ENCODE results near the gene COL25A1. TPM values are rescaled to one million over a fixed set of nuclear protein-coding genes. Genes with fewer than 3 reads are reported as not detected.

Gene COL25A1
- total RNA-seq, 1 experiment from 2014 or later: 0.42 TPM

GRCh38 chr4:108902769-108903168, 399.7 kb downstream of the COL25A1 start:
- Histone ChIP-seq H3K36me3 (no peaks in the 10 kb centered on the region), H3K27ac (no peak overlapping the region)

GRCh38 chr4:108901291-108901690, 401.2 kb downstream of the COL25A1 start:
- Histone ChIP-seq H3K36me3 (no peaks in the 10 kb centered on the region), H3K9me3 (replicated peaks) (no peaks in the 10 kb centered on the region), H3K4me3 (no peak overlapping the region), H3K27me3 (replicated peaks) (no peaks in the 10 kb centered on the region), H3K27ac (no peak overlapping the region), H3K4me1 (replicated peaks) (peaks cover 10% of the 10 kb centered on the region)
- DNase-seq (ENCODE audit: low read depth in 1 of 2, low spot score in 2 of 2): no peak

More at GRCh38 chr4:108902769-108903168, 399.7 kb downstream of the COL25A1 start:
- H3K4me3 ChIP-seq: no peak overlapping the region
- H3K9me3 ChIP-seq (replicated peaks): no peaks in the 10 kb centered on the region
- no peaks in the 10 kb centered on the region for H3K27me3 ChIP-seq (replicated peaks)
- no peak for DNase-seq (ENCODE audit: low read depth in 1 of 2, low spot score in 2 of 2)
- H3K4me1 ChIP-seq (replicated peaks): peaks cover 10% of the 10 kb centered on the region

GRCh38 chr4:108900018-108900580, 402.4 kb downstream of the COL25A1 start:
- Histone ChIP-seq H3K4me3 (no peak overlapping the region), H3K27ac (no peak overlapping the region), H3K27me3 (replicated peaks) (no peaks in the 10 kb centered on the region), H3K9me3 (replicated peaks) (no peaks in the 10 kb centered on the region), H3K36me3 (no peaks in the 10 kb centered on the region), H3K4me1 (replicated peaks) (peaks cover 10% of the 10 kb centered on the region)
- no peak for DNase-seq (ENCODE audit: low read depth in 1 of 2, low spot score in 2 of 2)

GRCh38 chr4:108893468-108893867, 409.0 kb downstream of the COL25A1 start:
- Histone ChIP-seq H3K4me1 (replicated peaks) (peaks cover under 1% of the 10 kb centered on the region), H3K27ac (no peak overlapping the region), H3K36me3 (no peaks in the 10 kb centered on the region), H3K27me3 (replicated peaks) (no peaks in the 10 kb centered on the region), H3K4me3 (no peak overlapping the region), H3K9me3 (replicated peaks) (no peaks in the 10 kb centered on the region)
- DNase-seq (ENCODE audit: low read depth in 1 of 2, low spot score in 2 of 2): no peak

GRCh38 chr4:108891896-108892590, 410.4 kb downstream of the COL25A1 start:
- H3K27ac ChIP-seq: no peak overlapping the region
- H3K27me3 ChIP-seq (replicated peaks): no peaks in the 10 kb centered on the region
- H3K9me3 ChIP-seq (replicated peaks): no peaks in the 10 kb centered on the region
- H3K36me3 ChIP-seq: no peaks in the 10 kb centered on the region
- DNase-seq (ENCODE audit: low read depth in 1 of 2, low spot score in 2 of 2): no peak
- H3K4me3 ChIP-seq: no peak overlapping the region
- H3K4me1 ChIP-seq (replicated peaks): peaks cover 15% of the 10 kb centered on the region

- peaks cover 28% of the 10 kb centered on the region for H3K4me1 ChIP-seq (replicated peaks)
- H3K9me3 ChIP-seq (replicated peaks): no peaks in the 10 kb centered on the region
- H3K36me3 ChIP-seq: no peaks in the 10 kb centered on the region
- DNase-seq (ENCODE audit: low read depth in 1 of 2, low spot score in 2 of 2): no peak
- no peak overlapping the region for H3K27ac ChIP-seq
- H3K4me3 ChIP-seq: no peak overlapping the region
- H3K27me3 ChIP-seq (replicated peaks): no peaks in the 10 kb centered on the region
Measured at GRCh38 chr4:108890484-108890881, 412.0 kb downstream of the COL25A1 start.

GRCh38 chr4:108889696-108890483, 412.6 kb downstream of the COL25A1 start:
- no peaks in the 10 kb centered on the region for H3K9me3 ChIP-seq (replicated peaks)
- H3K4me3 ChIP-seq: no peak overlapping the region
- no peak for DNase-seq (ENCODE audit: low read depth in 1 of 2, low spot score in 2 of 2)
- H3K27ac ChIP-seq: no peak overlapping the region
- H3K36me3 ChIP-seq: no peaks in the 10 kb centered on the region
- H3K4me1 ChIP-seq (replicated peaks): peaks cover 34% of the 10 kb centered on the region
- no peaks in the 10 kb centered on the region for H3K27me3 ChIP-seq (replicated peaks)

- Histone ChIP-seq H3K4me3 (no peak overlapping the region), H3K4me1 (replicated peaks) (peaks cover 45% of the 10 kb centered on the region), H3K27ac (no peak overlapping the region), H3K9me3 (replicated peaks) (no peaks in the 10 kb centered on the region), H3K27me3 (replicated peaks) (no peaks in the 10 kb centered on the region), H3K36me3 (no peaks in the 10 kb centered on the region)
- no peak for DNase-seq (ENCODE audit: low read depth in 1 of 2, low spot score in 2 of 2)
Measured at GRCh38 chr4:108888769-108889168, 413.7 kb downstream of the COL25A1 start.

GRCh38 chr4:108887034-108887433, 415.4 kb downstream of the COL25A1 start:
- DNase-seq (ENCODE audit: low read depth in 1 of 2, low spot score in 2 of 2): no peak
- peaks cover 49% of the 10 kb centered on the region for H3K4me1 ChIP-seq (replicated peaks)
- H3K27ac ChIP-seq: peak overlapping the region; percentile 13; the same call in 1 of the 2 replicates
- no peaks in the 10 kb centered on the region for H3K27me3 ChIP-seq (replicated peaks)
- H3K4me3 ChIP-seq: no peak overlapping the region
- no peaks in the 10 kb centered on the region for H3K9me3 ChIP-seq (replicated peaks)
- H3K36me3 ChIP-seq: no peaks in the 10 kb centered on the region

GRCh38 chr4:108885211-108885610, 417.2 kb downstream of the COL25A1 start:
- Histone ChIP-seq H3K27me3 (replicated peaks) (no peaks in the 10 kb centered on the region), H3K9me3 (replicated peaks) (no peaks in the 10 kb centered on the region), H3K4me1 (replicated peaks) (peaks cover 66% of the 10 kb centered on the region), H3K36me3 (no peaks in the 10 kb centered on the region), H3K27ac (peak overlapping the region; percentile 67), H3K4me3 (no peak overlapping the region)
- peak in 1 of 2 experiments; percentile 69 for DNase-seq (ENCODE audit: low read depth in 1 of 2, low spot score in 2 of 2)

GRCh38 chr4:108884596-108884995, 417.9 kb downstream of the COL25A1 start:
- H3K27me3 ChIP-seq (replicated peaks): no peaks in the 10 kb centered on the region
- H3K4me3 ChIP-seq: no peak overlapping the region
- no peak for DNase-seq (ENCODE audit: low read depth in 1 of 2, low spot score in 2 of 2)
- peaks cover 66% of the 10 kb centered on the region for H3K4me1 ChIP-seq (replicated peaks)
- H3K9me3 ChIP-seq (replicated peaks): no peaks in the 10 kb centered on the region
- H3K36me3 ChIP-seq: no peaks in the 10 kb centered on the region
- peak overlapping the region; percentile 67 for H3K27ac ChIP-seq

- no peak for DNase-seq (ENCODE audit: low read depth in 1 of 2, low spot score in 2 of 2)
- Histone ChIP-seq H3K4me1 (replicated peaks) (peaks cover 58% of the 10 kb centered on the region), H3K36me3 (no peaks in the 10 kb centered on the region), H3K27me3 (replicated peaks) (no peaks in the 10 kb centered on the region), H3K4me3 (no peak overlapping the region), H3K27ac (peak overlapping the region; percentile 85), H3K9me3 (replicated peaks) (no peaks in the 10 kb centered on the region)
Measured at GRCh38 chr4:108881986-108882385, 420.5 kb downstream of the COL25A1 start.

- Histone ChIP-seq H3K27me3 (replicated peaks) (no peaks in the 10 kb centered on the region), H3K4me3 (no peak overlapping the region), H3K27ac (peak overlapping the region; percentile 85), H3K9me3 (replicated peaks) (no peaks in the 10 kb centered on the region), H3K4me1 (replicated peaks) (peaks cover 53% of the 10 kb centered on the region), H3K36me3 (no peaks in the 10 kb centered on the region)
- DNase-seq (ENCODE audit: low read depth in 1 of 2, low spot score in 2 of 2): peak; percentile 53 to 67
Measured at GRCh38 chr4:108881190-108881589, 421.3 kb downstream of the COL25A1 start.

GRCh38 chr4:108878806-108879205, 423.7 kb downstream of the COL25A1 start:
- no peaks in the 10 kb centered on the region for H3K27me3 ChIP-seq (replicated peaks)
- peaks cover 29% of the 10 kb centered on the region for H3K4me1 ChIP-seq (replicated peaks)
- no peak for DNase-seq (ENCODE audit: low read depth in 1 of 2, low spot score in 2 of 2)
- no peaks in the 10 kb centered on the region for H3K36me3 ChIP-seq
- H3K27ac ChIP-seq: no peak overlapping the region
- H3K9me3 ChIP-seq (replicated peaks): no peaks in the 10 kb centered on the region
- H3K4me3 ChIP-seq: no peak overlapping the region
